Epithelial cell of esophagus (primary cell): Measurements from ENCODE around the gene CYB5R3.

ENCODE experiments used
- DNase-seq: peaks from one replicate; pipeline ENCODE4 v3.0.0; 2010; ENCODE audit warnings: low read depth
- H3K4me3 ChIP-seq: 2 replicates; pipeline ENCODE4 v1.5.1; 2011; ENCODE audit warnings: mild to moderate bottlenecking, low read length, control low read depth
- TF ChIP-seq, protein P1 (sequence below): IDR thresholded peaks from 2 replicates; pipeline ENCODE4 v1.5.1; 2011; ENCODE audit warnings: low read depth, mild to moderate bottlenecking, low read length, control low read depth, inconsistent platforms; ENCODE audit not compliant: insufficient read depth; ENCODE audit errors: missing control alignments

CYB5R3 gene

DNA sequence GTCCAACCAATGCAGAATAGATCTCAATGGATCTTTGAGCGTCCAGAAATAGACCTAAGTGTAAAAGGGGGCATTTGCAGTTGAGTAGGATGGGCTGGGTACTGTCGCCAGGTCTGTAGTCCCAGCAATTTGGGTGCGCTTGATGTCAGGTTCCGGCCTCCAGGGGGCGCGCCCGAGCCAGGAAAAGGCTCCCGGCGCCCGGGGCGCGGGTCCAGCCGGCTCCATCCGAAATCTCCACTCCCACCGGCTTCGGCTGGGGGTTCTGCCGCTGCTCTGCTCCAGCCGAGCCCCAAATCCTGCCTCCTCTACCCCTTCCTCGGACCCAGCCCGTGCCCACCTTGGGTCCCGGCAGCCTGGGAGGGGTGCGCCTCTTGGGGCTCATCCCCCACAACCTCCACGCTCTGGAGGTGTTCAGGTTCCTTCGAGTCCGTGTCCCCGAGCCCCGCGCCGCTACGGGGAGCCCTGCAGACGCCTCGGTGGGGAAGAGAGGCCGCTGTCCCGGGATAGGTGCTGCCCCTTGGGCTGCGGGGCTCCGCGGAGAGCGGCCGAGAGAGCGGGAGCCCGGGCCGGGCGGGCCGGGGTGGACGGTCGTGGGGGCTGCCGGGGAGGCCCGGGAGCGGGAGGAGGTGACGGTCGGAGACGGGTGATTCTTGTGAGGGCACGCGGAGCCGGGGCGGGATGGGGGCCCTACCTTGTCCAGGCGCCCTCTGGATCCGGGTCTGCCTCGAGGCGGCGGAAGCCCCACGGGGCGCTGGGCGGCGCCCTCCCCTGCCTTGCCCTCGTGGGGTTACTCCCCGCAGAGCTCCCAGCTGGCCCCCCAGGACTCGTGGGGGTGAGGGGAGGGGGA, 13.0 kb upstream of the CYB5R3 start:
- H3K4me3 ChIP-seq, result peak overlapping the region; percentile 49
- TF ChIP-seq, protein P1, sequence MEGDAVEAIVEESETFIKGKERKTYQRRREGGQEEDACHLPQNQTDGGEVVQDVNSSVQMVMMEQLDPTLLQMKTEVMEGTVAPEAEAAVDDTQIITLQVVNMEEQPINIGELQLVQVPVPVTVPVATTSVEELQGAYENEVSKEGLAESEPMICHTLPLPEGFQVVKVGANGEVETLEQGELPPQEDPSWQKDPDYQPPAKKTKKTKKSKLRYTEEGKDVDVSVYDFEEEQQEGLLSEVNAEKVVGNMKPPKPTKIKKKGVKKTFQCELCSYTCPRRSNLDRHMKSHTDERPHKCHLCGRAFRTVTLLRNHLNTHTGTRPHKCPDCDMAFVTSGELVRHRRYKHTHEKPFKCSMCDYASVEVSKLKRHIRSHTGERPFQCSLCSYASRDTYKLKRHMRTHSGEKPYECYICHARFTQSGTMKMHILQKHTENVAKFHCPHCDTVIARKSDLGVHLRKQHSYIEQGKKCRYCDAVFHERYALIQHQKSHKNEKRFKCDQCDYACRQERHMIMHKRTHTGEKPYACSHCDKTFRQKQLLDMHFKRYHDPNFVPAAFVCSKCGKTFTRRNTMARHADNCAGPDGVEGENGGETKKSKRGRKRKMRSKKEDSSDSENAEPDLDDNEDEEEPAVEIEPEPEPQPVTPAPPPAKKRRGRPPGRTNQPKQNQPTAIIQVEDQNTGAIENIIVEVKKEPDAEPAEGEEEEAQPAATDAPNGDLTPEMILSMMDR, result peak; percentile 59
- DNase-seq, result peak; percentile 56

DNA sequence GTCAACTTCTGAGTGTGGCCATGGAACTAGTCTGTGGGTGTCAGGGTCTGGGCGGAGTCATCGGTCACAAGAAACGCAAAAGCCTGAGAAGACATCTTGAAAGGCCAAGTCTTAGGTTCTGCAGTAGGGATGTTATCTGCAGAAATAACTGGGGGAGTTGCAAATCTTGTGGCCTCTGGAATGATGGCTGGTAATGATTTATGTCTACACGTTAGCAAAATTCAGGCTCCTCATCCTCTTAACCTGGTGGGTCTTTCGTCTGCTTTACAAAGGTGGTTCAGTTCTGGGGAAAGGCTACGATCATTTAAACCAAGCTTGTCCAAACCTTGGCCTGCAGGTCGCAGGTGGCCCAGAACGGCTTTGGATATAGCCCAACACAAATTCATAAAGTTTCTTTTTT, 7.4 kb upstream of the CYB5R3 start:
- H3K4me3 ChIP-seq, result no peak overlapping the region
- no peak for DNase-seq
- TF ChIP-seq, protein P1, result no peak

DNA sequence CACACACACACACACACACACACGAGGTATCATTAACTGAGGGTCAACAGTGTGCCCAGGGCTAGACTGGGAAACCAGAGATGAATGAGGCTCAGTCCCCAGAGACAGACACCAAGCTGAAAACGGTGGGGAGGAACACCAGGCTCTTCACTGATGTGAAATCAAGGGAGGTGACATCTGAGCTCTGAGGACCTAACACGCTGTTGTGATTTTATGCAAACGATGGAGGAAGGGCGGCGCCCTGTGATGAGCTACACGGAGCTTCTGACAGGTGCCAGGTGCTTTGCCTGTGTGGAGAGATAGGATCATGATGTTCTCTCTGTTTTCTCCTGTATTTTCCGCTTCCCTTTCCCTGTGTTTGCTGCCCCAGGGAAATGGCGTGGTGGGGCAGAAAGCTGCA, 6.5 kb upstream of the CYB5R3 start:
- TF ChIP-seq, protein P1, result no peak
- no peak overlapping the region for H3K4me3 ChIP-seq
- no peak for DNase-seq

DNA sequence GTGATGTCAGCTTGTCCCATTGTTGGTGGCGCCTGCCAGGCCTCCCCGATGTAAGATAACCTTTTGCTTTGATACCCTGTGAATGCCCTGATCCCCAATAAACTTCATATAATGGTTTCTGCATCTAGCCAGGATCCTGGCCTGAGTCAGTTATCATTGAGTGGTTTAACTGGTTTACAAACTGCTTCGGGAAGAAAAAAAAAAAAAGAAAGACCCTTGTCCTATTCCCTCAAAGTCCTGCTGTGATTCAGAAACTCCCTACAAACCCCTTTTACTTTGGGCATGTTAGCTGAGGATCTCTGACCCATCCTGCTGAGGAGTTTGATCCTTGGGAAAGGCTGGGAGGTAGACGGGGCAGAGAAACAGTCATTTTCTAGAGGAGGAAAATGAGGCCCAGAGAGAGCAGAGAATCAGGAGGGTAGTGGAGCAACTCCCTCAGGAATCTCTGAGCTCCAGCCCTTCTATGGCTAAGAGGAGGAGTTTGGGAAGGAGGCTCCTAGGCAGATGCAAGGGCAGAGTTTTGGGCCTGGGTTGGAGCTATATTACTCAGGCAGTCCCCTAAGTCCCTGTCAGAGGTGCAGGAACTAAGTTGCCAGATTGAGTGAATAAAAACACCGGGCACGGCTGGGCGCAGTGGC, 5.4 kb upstream of the CYB5R3 start:
- H3K4me3 ChIP-seq, result no peak overlapping the region
- TF ChIP-seq, protein P1, result no peak
- no peak for DNase-seq

DNA sequence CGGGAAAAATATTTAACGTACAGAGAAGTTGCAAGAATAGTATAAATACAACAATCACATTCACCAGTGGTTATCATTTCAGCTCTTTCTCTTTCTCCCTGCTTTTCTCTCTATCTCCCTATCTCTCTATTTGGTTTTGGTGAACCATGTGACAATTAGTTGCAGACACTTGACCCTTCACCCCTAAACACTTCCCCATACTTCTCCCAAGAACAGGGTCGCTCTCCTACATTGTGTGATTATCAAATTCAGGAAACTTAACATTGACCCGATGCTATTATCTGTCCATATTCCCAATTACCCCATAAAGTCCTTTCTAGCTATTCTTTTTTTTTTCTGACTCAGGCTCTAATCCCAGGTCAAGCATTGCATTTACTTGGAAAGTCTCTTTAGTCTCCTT, 4.8 kb upstream of the CYB5R3 start:
- no peak overlapping the region for H3K4me3 ChIP-seq
- TF ChIP-seq, protein P1, result no peak
- no peak for DNase-seq

DNA sequence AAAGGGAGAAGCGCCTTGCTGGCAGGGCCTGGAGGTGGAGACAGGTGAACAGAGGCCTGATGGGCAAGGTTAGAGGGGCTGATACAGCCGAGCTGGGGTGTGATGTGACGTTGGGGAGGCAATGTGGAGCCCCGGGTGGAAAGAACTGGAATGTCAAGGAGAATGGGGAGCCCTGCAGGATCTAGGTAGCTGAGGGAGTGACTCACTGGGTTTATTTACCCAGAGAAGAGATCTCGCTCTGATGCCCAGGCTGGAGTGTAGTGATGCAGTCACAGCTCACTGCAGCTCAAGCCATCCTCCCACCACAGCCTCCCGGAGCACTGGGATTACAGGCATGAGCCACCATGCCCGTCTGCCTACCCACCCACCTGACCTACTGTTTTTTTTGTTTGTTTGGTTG, 1.9 kb upstream of the CYB5R3 start:
- no peak overlapping the region for H3K4me3 ChIP-seq
- TF ChIP-seq, protein P1, result no peak
- DNase-seq, result peak; percentile 79
